GM12865 (cell line): ENCODE results near the gene MAPT.

Experiments used
- DNase-seq: peaks from one replicate; pipeline ENCODE4 v3.0.0; 2010; ENCODE audit warnings: low read depth
- H3K4me3 ChIP-seq: 2 replicates; pipeline ENCODE4 v1.5.1; 2011; ENCODE audit warnings: mild to moderate bottlenecking, low read depth, low read length, control low read depth
- TF ChIP-seq, protein P1 (sequence below): IDR thresholded peaks from 2 replicates; pipeline ENCODE4 v1.5.1; 2011; ENCODE audit warnings: low read length, control low read depth, low read depth, inconsistent platforms; ENCODE audit not compliant: insufficient read depth; ENCODE audit errors: missing control alignments

The MAPT gene

DNA sequence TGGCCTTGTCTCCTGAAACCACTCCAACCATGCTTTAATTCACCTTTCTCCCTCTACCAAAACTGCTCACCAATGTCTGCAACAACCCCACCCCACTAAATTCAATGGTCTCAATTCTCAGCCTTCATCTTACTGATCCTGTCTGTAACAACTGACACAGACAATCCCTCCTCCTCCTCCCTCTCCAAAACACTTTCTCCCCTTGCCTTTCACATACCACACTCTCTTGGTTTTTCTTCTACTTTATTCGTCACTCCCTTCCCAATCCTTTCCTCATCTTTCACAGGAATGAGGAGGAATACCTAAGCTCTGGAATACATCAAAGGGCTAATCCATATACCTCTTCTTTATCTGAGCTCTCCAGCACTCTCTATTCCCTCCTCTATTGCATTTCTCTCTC is 170.1 kb downstream of the MAPT start:
- TF ChIP-seq, protein P1, sequence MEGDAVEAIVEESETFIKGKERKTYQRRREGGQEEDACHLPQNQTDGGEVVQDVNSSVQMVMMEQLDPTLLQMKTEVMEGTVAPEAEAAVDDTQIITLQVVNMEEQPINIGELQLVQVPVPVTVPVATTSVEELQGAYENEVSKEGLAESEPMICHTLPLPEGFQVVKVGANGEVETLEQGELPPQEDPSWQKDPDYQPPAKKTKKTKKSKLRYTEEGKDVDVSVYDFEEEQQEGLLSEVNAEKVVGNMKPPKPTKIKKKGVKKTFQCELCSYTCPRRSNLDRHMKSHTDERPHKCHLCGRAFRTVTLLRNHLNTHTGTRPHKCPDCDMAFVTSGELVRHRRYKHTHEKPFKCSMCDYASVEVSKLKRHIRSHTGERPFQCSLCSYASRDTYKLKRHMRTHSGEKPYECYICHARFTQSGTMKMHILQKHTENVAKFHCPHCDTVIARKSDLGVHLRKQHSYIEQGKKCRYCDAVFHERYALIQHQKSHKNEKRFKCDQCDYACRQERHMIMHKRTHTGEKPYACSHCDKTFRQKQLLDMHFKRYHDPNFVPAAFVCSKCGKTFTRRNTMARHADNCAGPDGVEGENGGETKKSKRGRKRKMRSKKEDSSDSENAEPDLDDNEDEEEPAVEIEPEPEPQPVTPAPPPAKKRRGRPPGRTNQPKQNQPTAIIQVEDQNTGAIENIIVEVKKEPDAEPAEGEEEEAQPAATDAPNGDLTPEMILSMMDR, result no peak
- DNase-seq, result no peak
- H3K4me3 ChIP-seq, result no peak overlapping the region

- DNase-seq, result no peak
- no peak overlapping the region for H3K4me3 ChIP-seq
- TF ChIP-seq, protein P1, result no peak
Measured at GRCh38 chr17:46071796-46072195, 177.4 kb downstream of the MAPT start.

GRCh38 chr17:46072998-46073397 is 178.6 kb downstream of the MAPT start:
- DNase-seq, result no peak
- TF ChIP-seq, protein P1, result no peak
- H3K4me3 ChIP-seq, result no peak overlapping the region

- H3K4me3 ChIP-seq, result no peak overlapping the region
- no peak for DNase-seq
- TF ChIP-seq, protein P1, result no peak
Measured at GRCh38 chr17:46074540-46074939, 180.2 kb downstream of the MAPT start.
